NOMO-1 treated with DMSO at 0.1 percent for 48 hours (cell line): ENCODE measurements around the gene COQ8A.

Source experiments
- DNase-seq: peaks from one replicate; lab custom pipeline; 2025; ENCODE audit not compliant: unreplicated experiment; lab: John Stamatoyannopoulos, UW

The COQ8A gene

DNA sequence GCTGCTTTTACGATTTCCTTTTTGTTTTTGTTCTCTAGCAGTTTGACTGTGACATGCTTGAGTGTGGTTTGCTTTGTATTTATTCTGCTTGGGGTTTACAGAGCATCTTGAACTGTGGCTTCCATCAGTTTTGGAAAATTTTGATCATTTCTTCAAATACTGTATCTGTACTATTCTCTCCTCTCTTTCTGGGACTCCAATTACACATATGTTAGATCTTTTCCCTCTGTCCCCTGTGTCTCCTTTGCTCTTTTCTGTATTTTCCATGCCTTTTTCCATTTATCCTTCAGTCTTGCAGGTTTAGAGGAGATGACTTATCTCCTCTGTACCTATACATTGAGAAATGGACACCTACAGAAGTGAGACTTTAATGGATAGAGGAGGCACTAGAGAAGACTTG, 31.7 kb downstream of the COQ8A start:
- DNase-seq: no peak

DNA sequence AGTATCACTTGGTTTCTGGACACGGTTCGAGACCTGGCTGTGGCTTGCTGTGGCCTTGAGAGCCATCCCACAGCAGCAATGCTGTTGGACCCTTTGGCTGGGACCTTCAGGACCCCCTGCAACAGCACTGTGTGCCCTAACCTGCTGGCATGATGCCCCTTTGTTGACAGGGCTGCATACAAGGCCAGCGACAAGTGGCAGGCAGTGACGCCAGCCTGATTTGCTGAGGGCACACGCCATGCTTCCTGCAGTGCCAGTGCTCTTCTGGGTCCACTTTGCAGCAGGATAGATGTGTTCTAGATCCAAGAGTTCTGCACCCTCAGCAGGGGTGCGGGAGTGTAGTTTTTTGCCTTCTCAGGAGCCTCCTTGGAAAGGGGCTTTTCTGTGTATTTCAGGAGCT, 32.8 kb downstream of the COQ8A start:
- no peak for DNase-seq

DNA sequence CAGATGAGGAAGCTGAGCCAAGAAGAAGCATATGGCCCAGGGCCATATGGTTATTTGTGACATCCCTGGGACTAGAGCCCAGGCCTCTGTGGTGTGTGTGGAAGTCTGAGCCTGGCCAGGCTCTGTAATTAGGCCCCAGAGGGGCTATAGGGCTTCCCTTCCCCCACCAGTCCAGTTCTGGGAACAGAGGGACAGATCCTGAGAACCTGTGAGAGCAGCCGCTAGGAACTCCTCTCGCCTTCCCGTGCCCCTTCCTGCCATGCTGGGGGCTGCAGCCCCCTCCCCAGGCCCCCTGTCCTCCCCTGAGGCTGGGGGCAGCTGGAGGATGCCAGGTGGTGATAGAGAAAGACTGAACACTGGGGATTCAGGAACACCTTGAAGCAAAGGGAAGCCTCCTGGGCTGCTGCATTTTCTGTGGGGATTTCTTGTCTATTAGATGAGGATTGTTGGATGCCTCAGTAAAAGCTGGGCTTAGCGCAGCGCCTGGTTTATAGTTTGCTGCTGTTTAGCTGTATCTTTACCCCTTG, 33.3 kb downstream of the COQ8A start:
- no peak for DNase-seq

DNA sequence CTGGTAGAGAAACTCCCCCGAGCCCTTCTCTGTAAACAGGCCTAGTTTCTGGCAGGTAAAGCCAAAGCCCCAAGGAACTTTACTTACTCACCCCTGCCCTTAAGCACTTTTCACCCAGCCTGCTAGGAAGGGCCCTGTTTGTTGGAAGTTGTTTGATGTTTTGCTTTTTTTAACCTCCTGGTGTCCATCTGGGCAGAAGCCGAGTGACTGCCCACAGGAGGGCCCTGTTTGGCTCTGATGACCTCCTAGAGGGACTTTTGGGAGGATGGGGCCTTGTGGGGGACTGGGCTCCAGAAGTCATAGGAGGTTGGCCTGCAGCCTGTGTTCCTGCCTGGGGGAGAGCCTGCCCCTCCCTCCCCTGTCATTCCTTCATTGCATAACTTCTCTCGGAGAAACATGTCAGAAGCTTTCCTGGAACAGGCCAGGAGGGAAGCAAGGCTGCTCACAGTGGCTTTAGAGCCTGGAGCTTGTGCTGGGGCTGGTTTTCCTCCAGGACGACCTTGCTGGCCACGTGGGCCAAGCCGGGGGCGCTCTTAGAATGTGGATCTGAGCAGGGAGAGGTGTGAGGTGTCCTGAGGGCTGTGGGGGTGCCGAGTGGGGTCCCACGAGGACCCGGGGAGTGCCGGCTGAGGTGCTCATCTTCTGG, 33.9 kb downstream of the COQ8A start:
- no peak for DNase-seq

DNA sequence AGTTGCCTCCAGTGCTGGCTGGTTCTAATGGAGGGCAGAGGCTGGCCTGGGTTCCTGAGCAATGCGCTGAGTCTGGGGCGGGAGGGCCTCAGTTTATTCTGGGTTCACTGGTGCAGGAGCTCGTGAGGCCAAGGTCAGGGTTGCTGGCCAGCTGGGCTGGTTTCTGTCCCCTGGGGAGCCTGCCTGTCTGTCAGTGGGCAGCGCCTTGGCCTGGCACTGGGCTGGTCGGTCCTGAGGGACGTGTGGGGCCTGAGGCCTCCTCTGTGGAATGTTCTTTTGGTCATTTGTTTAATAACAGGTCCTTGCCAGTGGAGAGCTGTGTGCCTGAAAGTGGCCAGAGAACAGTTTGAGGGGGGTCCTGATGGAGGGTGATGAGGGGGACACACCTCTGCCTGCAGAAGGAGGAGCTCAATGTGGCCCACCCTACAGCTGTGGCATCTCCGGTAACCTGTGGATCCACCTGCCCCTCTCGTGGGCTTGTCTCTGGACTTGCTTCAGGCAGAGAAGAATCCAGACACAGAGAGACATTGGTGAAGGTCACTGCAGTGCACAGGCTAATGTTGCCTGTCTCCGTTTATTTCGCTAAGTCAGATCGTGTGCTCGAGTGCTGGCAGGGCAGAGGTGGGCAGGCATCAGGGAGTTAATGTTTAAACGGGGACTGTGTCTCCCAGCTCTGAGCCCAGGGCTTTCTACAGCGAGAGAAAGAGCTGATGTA, 34.6 kb downstream of the COQ8A start:
- DNase-seq: no peak

GRCh38 chr1:226975259-226976250, 35.5 kb downstream of the COQ8A start:
- DNase-seq: no peak

DNA sequence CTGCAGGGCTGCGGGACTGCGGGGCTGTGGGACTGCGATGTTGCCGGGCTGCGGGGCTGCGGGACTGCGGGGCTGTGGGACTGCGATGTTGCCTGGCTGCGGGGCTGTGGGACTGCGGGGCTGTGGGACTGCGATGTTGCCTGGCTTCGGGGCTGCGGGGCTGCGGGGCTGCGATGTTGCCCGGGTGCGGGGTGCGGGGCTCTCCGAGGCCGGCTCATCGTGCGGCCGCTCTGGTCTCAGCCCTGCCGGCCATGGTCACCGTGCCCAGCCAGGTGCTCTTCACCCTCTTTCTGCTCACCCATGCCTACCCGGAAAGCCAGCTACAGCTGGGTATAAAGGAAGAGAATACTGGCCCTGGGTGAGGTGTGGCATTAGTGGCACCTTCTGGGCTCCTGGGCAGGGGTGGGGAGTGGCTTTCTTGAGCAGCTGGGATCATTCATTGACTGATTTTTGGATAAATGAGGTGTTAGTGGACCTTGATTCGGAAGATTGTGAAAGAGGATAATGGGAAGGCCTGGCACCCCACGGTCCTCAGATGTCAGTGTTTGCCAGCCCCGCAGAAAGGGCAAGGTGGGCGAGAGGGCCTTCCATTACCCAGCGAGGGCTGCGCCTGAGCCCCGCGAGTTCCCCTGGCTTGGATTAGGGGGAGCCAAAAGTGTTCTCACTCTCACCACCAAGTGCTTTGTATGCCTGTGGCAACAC, 36.3 kb downstream of the COQ8A start:
- DNase-seq: no peak

DNA sequence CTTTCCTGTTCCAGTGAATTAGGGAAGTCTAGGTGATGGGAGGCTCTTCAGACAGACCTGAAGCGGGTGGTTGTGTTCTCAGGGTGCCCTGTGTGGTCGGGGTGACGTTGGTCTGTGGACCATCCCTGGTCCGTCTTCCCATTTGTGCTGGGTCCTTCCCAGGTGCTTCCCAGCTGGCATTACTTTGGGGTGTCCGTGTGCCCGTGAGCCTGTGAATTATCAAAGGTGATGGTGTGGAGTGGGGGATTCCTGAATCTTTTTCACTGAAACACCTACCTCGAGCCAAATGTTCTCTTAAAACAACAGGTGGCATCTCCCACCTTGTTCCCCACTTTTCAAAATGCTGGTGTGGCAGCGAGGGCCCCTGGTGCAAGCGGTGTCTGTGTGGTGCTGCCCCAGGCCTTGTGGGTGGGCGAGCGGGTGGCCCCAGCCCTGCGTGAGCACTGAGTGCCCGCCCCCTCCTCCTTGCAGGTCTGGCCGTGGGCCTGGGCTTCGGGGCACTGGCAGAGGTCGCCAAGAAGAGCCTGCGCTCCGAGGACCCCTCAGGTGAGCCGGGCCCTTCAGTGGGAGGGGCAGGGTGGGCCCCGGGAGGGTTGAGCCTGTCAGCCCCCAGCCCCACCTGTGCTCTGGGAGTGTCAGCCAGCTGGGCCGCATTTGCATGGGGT, 37.0 kb downstream of the COQ8A start:
- no peak for DNase-seq

DNA sequence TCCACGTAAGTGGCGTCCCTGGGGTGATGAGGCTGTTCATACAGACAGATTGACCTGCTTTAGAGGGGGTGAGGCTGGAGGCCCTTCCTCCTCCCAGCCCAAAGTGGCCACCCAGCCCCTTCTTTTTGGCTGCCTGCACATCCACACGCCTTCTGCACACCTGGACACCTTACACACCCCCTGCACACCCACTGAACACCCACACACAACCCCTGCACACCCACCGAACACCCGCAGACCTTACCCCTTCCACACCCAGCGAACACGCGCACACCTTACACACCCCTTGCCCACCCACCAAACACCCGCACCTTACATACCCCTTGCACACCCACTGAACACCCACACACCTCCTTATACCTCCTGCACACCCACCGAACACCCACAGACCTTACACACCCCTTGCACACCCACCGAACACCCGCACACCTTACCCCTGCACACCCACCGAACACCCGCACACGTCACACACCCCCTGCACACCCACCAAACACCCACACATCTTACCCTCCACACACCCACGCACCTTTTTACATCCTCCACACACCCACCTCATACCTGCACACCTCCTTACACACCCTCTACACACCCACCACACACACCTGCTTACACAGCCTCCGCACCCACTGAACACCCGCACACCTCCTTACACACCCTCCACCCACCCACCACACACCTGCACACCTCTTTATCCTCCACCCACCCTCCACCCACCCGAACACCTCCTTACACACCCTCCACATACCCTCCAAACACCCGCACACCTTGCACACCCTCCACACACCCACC, 37.7 kb downstream of the COQ8A start:
- no peak for DNase-seq

- no peak for DNase-seq
Observed at GRCh38 chr1:226978432-226979114, 38.5 kb downstream of the COQ8A start.

DNA sequence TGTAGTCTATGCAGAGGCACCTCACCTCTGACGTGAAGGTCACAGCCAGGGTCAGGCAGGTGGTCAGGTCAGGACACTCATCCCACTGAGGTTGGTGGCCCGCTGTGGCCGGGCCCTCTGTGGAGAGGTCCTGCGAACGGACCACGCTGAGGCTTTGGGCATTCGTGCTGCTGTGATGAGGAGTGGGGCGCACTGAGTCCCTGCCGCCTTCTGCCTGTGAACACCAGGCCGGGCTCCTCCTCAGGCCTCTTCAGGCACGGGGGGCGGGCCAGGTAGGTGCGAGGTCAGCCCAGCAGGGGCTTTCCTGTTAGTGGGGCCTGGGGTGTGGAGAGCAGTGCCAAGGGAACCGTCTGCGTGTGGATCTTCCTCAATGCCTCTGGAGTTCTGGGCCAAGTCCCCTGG, 39.0 kb downstream of the COQ8A start:
- no peak for DNase-seq

DNA sequence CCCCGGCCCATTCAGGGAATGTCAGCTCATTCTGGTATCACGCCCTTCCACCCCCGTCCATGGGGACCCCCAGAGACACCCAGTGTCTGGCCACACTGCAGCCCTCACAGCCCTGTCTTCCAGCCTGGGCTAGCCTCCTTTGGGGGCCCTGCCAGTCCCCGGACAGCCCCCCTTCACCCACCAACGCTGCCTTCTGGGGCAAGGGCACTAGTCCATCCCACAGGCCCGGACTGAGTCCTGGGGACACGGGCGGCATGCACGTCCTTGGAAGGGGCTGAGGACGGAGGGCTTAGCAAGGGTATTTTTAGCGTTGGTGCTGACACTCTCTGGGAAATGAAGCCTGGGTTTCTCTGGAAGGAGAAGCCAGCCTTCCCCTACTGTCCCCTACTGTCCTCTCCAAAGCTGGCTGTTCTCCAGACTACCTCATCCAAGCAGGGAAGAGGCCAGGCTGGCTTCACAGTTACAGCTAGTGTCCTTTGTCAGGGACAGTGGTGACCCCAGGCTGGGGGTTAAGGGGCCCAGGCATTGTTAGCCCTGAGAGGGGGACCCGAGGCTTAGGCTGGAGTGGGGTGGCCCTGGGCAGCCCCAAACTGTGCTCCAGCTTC, 39.5 kb downstream of the COQ8A start:
- no peak for DNase-seq

GRCh38 chr1:226980122-226980560, 40.0 kb downstream of the COQ8A start:
- no peak for DNase-seq

- DNase-seq: no peak
Observed at GRCh38 chr1:226980565-226981385, 40.7 kb downstream of the COQ8A start.

DNA sequence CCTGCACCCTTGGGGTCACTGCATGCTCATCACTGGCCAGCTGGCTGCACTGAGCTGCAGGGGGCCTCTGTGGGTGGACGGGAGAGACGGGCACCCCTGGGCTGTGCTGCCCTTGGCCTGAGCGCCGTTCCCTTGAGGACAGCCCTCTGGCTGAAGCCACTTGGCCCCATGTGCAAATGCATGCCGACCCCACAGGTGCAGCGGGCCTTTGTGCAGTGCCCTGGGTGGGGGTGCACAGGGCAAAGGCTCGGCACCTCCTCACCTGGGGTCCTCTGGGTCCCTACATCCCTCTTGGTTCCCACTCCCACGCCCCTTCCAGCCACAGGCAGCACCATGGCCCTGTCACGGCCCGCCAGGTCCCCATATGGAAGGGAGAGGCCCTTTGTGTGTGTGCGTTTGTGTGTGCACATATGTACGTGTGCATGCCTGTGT, 41.3 kb downstream of the COQ8A start:
- no peak for DNase-seq

DNA sequence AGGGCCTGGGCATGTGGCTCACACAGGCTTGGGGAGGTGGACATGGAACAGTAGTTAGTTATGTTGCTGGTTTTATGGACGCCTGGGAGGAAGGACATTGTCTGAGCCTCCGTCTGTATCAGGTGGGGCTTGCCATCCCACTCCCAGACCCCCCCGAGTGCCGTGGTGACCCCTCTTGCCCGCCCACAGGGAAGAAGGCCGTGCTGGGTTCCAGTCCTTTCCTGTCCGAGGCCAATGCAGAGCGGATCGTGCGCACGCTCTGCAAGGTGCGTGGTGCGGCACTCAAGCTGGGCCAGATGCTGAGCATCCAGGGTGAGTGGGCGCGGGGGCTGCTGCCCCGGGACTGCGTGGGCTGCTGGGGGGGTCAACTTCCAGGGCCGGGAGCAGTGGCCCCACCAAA, 41.7 kb downstream of the COQ8A start:
- DNase-seq: no peak

- DNase-seq: no peak
Observed at GRCh38 chr1:226982451-226983177, 42.5 kb downstream of the COQ8A start.
